ENCODE data around the gene SPINT2.

SPINT2 gene

DNA sequence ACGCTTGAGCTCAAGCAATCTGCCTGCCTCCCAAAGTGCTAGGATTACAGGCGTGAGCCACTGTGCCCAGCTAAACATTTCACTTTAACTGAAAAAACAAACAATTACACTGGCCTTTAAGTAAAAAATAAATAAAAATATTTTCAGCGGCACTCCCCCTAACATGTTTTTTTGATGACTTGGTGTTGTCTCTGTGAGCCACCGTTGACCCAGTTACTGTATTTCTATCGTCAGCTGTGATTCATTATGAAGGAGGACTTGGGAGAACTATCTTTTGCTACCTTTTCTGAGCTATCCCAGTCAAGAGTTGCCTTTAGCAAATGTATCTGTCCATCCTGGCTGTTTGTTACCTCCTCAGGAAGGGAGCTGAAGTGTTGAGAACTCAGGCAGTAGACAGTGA, 21.2 kb downstream of the SPINT2 start:
- no peak overlapping the region for H3K27ac ChIP-seq

DNA sequence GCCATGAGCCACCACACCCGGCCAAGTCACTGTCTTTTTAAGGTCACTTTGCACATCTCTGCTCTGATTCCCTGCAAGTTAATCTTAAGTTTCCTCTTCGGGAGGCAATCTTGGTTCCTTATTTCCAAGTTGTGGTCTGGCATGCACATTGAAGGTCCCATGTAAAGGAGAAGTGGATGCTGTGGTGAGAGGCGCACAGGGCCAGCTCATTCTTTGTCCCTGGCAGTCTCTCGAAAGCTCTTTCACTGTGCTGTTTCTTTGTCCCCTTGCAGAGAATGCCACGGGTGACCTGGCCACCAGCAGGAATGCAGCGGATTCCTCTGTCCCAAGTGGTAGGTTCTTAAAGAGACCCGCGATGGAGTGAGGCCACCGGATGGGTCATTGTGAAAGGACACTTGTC, 23.2 kb downstream of the SPINT2 start:
- no peak overlapping the region for H3K4me3 ChIP-seq (ENCODE audit: low read depth, low read length)
- in situ Hi-C loops (cut with HindIII; ENCODE audit: low pct_ligation_motif_present, low sequenced_read_pairs) = no loop called here
- no peak overlapping the region for H3K27ac ChIP-seq
- no peaks in the 10 kb centered on the region for H3K27me3 ChIP-seq (replicated peaks)
- DNase-seq = no peak
- TF ChIP-seq CTCF (IDR thresholded peaks at IDR 0.05; ENCODE audit: low read depth, low read length, missing control alignments) = no peak
- no peaks in the 10 kb centered on the region for H3K36me3 ChIP-seq (replicated peaks)

More for the DNA sequence above, 21.2 kb downstream of the SPINT2 start:
- no peak for TF ChIP-seq CTCF (IDR thresholded peaks at IDR 0.05; ENCODE audit: low read depth, low read length, missing control alignments)
- Histone ChIP-seq H3K36me3 (replicated peaks) (no peaks in the 10 kb centered on the region), H3K4me3 (ENCODE audit: low read depth, low read length) (no peak overlapping the region), H3K27me3 (replicated peaks) (no peaks in the 10 kb centered on the region)
- in situ Hi-C loops (cut with HindIII; ENCODE audit: low pct_ligation_motif_present, low sequenced_read_pairs) = no loop called here
- no peak for DNase-seq

- Histone ChIP-seq H3K27ac (no peak overlapping the region), H3K36me3 (replicated peaks) (no peaks in the 10 kb centered on the region), H3K4me3 (ENCODE audit: low read depth, low read length) (no peak overlapping the region), H3K27me3 (replicated peaks) (no peaks in the 10 kb centered on the region)
- DNase-seq = no peak
- in situ Hi-C loops (cut with HindIII; ENCODE audit: low pct_ligation_motif_present, low sequenced_read_pairs) = no loop called here
- no peak for TF ChIP-seq CTCF (IDR thresholded peaks at IDR 0.05; ENCODE audit: low read depth, low read length, missing control alignments)
These were observed 23.9 kb downstream of the SPINT2 start for GRCh38 chr19:38288123-38288855.

- Histone ChIP-seq H3K27me3 (replicated peaks) (no peaks in the 10 kb centered on the region), H3K27ac (peak overlapping the region; percentile 44), H3K36me3 (replicated peaks) (no peaks in the 10 kb centered on the region), H3K4me3 (ENCODE audit: low read depth, low read length) (no peak overlapping the region)
- DNase-seq = no peak
- no peak for TF ChIP-seq CTCF (IDR thresholded peaks at IDR 0.05; ENCODE audit: low read depth, low read length, missing control alignments)
- in situ Hi-C loops (cut with HindIII; ENCODE audit: low pct_ligation_motif_present, low sequenced_read_pairs) = no loop called here
These were observed 25.6 kb downstream of the SPINT2 start for GRCh38 chr19:38289955-38290354.

GRCh38 chr19:38290631-38291147, 26.3 kb downstream of the SPINT2 start:
- Histone ChIP-seq H3K4me3 (ENCODE audit: low read depth, low read length) (no peak overlapping the region), H3K36me3 (replicated peaks) (no peaks in the 10 kb centered on the region), H3K27ac (peak overlapping the region; percentile 44), H3K27me3 (replicated peaks) (no peaks in the 10 kb centered on the region)
- DNase-seq = peak; percentile 90
- in situ Hi-C loops (cut with HindIII; ENCODE audit: low pct_ligation_motif_present, low sequenced_read_pairs) = no loop called here
- TF ChIP-seq CTCF (IDR thresholded peaks at IDR 0.05; ENCODE audit: low read depth, low read length, missing control alignments) = no peak

GRCh38 chr19:38291855-38292254, 27.5 kb downstream of the SPINT2 start:
- Histone ChIP-seq H3K36me3 (replicated peaks) (no peaks in the 10 kb centered on the region), H3K27ac (no peak overlapping the region), H3K4me3 (ENCODE audit: low read depth, low read length) (no peak overlapping the region), H3K27me3 (replicated peaks) (no peaks in the 10 kb centered on the region)
- no peak for DNase-seq
- no peak for TF ChIP-seq CTCF (IDR thresholded peaks at IDR 0.05; ENCODE audit: low read depth, low read length, missing control alignments)
- in situ Hi-C loops (cut with HindIII; ENCODE audit: low pct_ligation_motif_present, low sequenced_read_pairs) = no loop called here
